ENCODE measurements around the gene PATJ. TPM values are rescaled to one million over a fixed set of nuclear protein-coding genes. Genes with fewer than 3 reads are reported as not detected.

The PATJ gene
- total RNA-seq, 4 donors from 2014 or later = 10.6 to 44.8 (median 26.1) TPM

DNA sequence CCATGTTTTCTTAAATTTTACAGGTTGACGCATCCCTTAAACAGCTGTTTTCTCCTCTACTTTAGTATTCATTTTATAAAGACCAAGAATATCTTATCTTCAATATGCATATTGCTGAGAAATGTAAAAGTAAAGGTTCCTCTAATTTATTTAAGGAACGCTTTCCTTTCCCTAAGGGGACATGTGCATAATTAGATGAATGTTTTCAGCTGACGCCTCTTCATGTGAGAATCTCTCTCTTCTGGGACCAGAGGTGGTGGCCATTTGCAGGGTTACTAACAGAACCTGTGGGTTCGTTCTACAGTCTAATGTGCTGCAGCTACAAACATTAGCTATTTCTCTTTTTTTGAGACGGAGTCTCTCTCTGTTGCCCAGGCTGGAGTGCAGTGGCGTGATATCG, 304.6 kb downstream of the PATJ start:
- TF ChIP-seq, protein P1, sequence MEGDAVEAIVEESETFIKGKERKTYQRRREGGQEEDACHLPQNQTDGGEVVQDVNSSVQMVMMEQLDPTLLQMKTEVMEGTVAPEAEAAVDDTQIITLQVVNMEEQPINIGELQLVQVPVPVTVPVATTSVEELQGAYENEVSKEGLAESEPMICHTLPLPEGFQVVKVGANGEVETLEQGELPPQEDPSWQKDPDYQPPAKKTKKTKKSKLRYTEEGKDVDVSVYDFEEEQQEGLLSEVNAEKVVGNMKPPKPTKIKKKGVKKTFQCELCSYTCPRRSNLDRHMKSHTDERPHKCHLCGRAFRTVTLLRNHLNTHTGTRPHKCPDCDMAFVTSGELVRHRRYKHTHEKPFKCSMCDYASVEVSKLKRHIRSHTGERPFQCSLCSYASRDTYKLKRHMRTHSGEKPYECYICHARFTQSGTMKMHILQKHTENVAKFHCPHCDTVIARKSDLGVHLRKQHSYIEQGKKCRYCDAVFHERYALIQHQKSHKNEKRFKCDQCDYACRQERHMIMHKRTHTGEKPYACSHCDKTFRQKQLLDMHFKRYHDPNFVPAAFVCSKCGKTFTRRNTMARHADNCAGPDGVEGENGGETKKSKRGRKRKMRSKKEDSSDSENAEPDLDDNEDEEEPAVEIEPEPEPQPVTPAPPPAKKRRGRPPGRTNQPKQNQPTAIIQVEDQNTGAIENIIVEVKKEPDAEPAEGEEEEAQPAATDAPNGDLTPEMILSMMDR (IDR thresholded peaks at IDR 0.05) = no peak
- TF ChIP-seq POLR2A (IDR thresholded peaks at IDR 0.05) = no peak
- Histone ChIP-seq H3K4me3 (no peak overlapping the region), H3K27me3 (no peaks in the 10 kb centered on the region), H3K36me3 (no peaks in the 10 kb centered on the region), H3K9me3 (no peaks in the 10 kb centered on the region), H3K4me1 (no peaks in the 10 kb centered on the region), H3K27ac (no peak overlapping the region)
- DNase-seq = no peak
- intact Hi-C loops (cut with DNase I; ENCODE audit: low total_unique reads) = no loop called here

DNA sequence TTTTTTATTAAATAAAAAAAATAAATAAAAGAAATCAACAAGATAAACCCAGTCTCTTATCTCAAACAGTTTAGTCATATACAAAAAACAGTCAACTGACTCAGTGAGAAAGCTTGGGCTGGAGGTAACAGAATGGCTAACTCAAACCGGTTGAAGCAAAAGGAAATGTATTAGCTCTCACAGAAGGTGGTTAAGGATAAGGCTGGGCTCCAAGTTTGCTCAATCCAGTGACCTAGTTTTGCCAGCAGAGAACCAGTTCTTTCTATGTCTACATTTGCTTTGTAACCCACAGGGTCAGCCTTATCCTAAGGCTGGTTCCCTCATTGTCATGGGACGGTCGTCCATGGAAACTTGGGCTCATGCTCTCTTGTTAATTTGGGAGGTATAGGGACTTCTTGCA, 307.9 kb downstream of the PATJ start:
- no peak for DNase-seq
- intact Hi-C loops (cut with DNase I; ENCODE audit: low total_unique reads) = no loop called here
- no peaks in the 10 kb centered on the region for H3K9me3 ChIP-seq

DNA sequence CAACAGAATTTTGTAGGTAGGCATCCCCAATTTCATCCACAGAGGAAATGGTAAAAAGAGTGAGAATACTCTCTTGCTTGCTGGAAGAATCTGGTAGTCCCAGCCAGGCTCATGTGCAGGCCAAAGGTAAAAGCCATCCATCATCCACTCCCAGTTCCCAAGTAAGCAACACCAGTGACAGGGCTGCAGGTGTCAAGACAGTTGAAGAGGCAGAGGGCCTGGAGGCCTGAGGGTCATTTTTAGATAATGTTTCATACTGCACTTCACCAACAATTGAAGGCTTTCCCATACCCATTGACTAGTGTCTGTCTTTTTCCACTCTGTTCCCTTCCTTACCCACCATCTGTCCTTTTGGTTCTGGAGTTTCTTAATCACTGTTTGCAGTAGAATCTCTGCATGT, 310.7 kb downstream of the PATJ start:
- intact Hi-C loops (cut with DNase I; ENCODE audit: low total_unique reads) = no loop called here
- DNase-seq = no peak
- Histone ChIP-seq H3K4me1 (no peaks in the 10 kb centered on the region), H3K27ac (no peak overlapping the region), H3K36me3 (no peaks in the 10 kb centered on the region), H3K27me3 (no peaks in the 10 kb centered on the region), H3K9me3 (no peaks in the 10 kb centered on the region), H3K4me3 (no peak overlapping the region)
- no peak for TF ChIP-seq POLR2A (IDR thresholded peaks at IDR 0.05)
- TF ChIP-seq, protein P1 (IDR thresholded peaks at IDR 0.05) = no peak

More for the DNA sequence above, 307.9 kb downstream of the PATJ start:
- TF ChIP-seq POLR2A (IDR thresholded peaks at IDR 0.05) = no peak
- TF ChIP-seq, protein P1 (IDR thresholded peaks at IDR 0.05) = no peak
- Histone ChIP-seq H3K4me3 (no peak overlapping the region), H3K27ac (no peak overlapping the region), H3K27me3 (no peaks in the 10 kb centered on the region), H3K4me1 (no peaks in the 10 kb centered on the region), H3K36me3 (no peaks in the 10 kb centered on the region)

DNA sequence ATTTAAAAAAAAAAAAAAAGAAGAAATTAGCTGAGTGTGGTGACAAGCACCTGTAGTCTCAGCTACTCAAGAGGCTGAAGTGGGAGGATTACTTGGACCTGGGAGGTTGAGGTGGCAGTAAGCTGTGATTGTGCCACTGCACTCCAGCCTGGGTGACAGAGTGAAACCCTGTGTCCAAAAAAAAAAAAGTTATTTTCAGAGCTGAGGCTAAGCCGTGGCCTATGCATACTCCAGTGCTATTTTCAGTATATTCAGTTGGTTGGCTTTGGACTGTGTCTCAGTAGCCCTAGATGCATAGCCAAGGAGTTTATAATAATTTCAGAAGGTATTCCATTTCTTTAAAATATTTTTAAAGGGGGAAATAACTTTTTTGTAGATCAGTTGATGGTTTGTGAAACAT, 311.9 kb downstream of the PATJ start:
- intact Hi-C loops (cut with DNase I; ENCODE audit: low total_unique reads) = no loop called here
- H3K36me3 ChIP-seq = no peaks in the 10 kb centered on the region
- no peaks in the 10 kb centered on the region for H3K9me3 ChIP-seq
- TF ChIP-seq, protein P1 (IDR thresholded peaks at IDR 0.05) = no peak
- TF ChIP-seq POLR2A (IDR thresholded peaks at IDR 0.05) = no peak
- H3K27me3 ChIP-seq = no peaks in the 10 kb centered on the region
- H3K4me1 ChIP-seq = no peaks in the 10 kb centered on the region
- H3K4me3 ChIP-seq = no peak overlapping the region
- H3K27ac ChIP-seq = no peak overlapping the region
- DNase-seq = no peak

DNA sequence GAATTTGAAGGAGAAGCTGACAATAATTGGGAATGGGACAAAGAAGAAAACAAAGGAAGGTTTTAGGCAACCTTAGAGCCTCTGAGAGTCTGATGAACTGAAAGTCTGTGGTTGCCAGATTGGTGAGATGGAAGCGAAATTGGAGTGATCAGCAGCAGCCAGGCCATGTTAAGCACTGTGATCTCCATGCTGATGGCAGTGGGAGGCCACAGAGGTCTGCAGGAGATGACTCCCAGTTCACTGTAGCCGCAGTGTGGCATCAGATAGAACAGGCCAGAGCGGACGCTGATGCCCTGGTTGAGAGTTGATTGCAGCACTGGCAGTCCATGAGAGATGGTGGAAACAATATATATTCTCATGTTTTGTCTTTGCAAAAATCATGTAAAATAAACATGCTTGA, 314.9 kb downstream of the PATJ start:
- Histone ChIP-seq H3K27ac (no peak overlapping the region), H3K4me1 (no peaks in the 10 kb centered on the region), H3K27me3 (no peaks in the 10 kb centered on the region), H3K36me3 (no peaks in the 10 kb centered on the region), H3K4me3 (no peak overlapping the region), H3K9me3 (no peaks in the 10 kb centered on the region)
- intact Hi-C loops (cut with DNase I; ENCODE audit: low total_unique reads) = no loop called here
- DNase-seq = no peak
- TF ChIP-seq, protein P1 (IDR thresholded peaks at IDR 0.05) = no peak
- no peak for TF ChIP-seq POLR2A (IDR thresholded peaks at IDR 0.05)
